Fibroblast of pulmonary artery (primary cell): ENCODE results near the gene MCF2L.
A peak's percentile ranks its signal among the peaks of the same experiment; 100 is the strongest.

Experiments
- DNase-seq: peaks from one replicate; pipeline ENCODE4 v3.0.0-alpha.2; 2010; ENCODE audit warnings: low read depth
- H3K4me3 ChIP-seq: replicated peaks from 2 replicates; pipeline ENCODE4 v1.5.1; 2011; ENCODE audit warnings: low read depth, mild to moderate bottlenecking, control low read depth, low read length, moderate library complexity
- CTCF ChIP-seq: IDR thresholded peaks from 2 replicates; pipeline ENCODE4 v1.5.1; 2011; ENCODE audit warnings: mild to moderate bottlenecking, control low read depth, low read length, inconsistent platforms; ENCODE audit errors: missing control alignments

Gene MCF2L

GRCh38 chr13:112998521-112999280, 29.7 kb downstream of the MCF2L start:
- no peak overlapping the region for H3K4me3 ChIP-seq
- no peak for TF ChIP-seq CTCF
- DNase-seq: no peak

GRCh38 chr13:112999414-113000177, 30.6 kb downstream of the MCF2L start:
- no peak overlapping the region for H3K4me3 ChIP-seq
- no peak for DNase-seq
- TF ChIP-seq CTCF: no peak

- no peak overlapping the region for H3K4me3 ChIP-seq
- no peak for DNase-seq
- no peak for TF ChIP-seq CTCF
These were observed 31.6 kb downstream of the MCF2L start for GRCh38 chr13:113000575-113000974.

GRCh38 chr13:113001241-113002140, 32.5 kb downstream of the MCF2L start:
- H3K4me3 ChIP-seq: no peak overlapping the region
- DNase-seq: peak; percentile 8
- TF ChIP-seq CTCF: no peak

- TF ChIP-seq CTCF: peak; percentile 7
- no peak overlapping the region for H3K4me3 ChIP-seq
- DNase-seq: no peak
These were observed 33.3 kb downstream of the MCF2L start for GRCh38 chr13:113002206-113002912.

- no peak for TF ChIP-seq CTCF
- no peak overlapping the region for H3K4me3 ChIP-seq
- no peak for DNase-seq
These were observed 33.9 kb downstream of the MCF2L start for GRCh38 chr13:113002913-113003290.
